ENCODE results near the gene VAMP1. TPM values are rescaled to one million over a fixed set of nuclear protein-coding genes. Genes with fewer than 3 reads are reported as not detected.

The VAMP1 gene
- total and polyA plus RNA-seq, 2 of the 4 experiments (the other 2 are of a cell fraction) = 7.2 to 21.9 TPM

DNA sequence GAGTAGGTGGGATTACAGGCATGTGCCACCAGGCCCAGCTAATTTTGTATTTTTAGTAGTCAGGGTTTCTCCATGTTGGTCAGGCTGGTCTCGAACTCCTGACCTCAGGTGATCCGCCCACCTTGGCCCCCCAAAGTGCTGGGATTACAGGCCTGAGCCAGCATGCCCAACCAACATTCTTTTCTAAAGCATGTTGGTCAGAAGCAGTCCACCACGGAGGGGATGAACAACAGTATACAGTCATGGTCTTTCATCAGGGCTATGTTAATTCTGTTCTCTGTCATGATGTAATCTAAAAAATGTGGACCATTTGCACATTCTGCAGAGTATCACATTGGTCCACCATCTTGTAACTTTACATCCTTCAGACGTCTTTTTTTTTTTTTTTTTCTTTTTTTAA, 19.0 kb upstream of the VAMP1 start:
- BruUV-seq (replicated peaks) = no TSS peak
- Histone ChIP-seq H3K27ac (ENCODE audit: insufficient read depth, low read length) (no peak overlapping the region), H2AFZ (replicated peaks; ENCODE audit: low read length, poor library complexity) (no peak overlapping the region), H2BK20ac (ENCODE audit: low read depth, low read length) (no peak overlapping the region), H3K4me2 (ENCODE audit: low read depth, low read length) (no peak overlapping the region), H4K8ac (ENCODE audit: low read depth in 2 of 2, low read length in 2 of 2) (no peak overlapping the region), H3K79me1 (ENCODE audit: low read depth in 1 of 2, low read length in 2 of 2) (peaks cover 14 to 18% of the 10 kb centered on the region in 2 experiments), H3K4me1 (ENCODE audit: control insufficient read depth, insufficient read depth, low read length) (no peaks in the 10 kb centered on the region; the same call in 1 of the 2 replicates), H3K36me3 (ENCODE audit: control insufficient read depth, insufficient read depth, low read length) (no peaks in the 10 kb centered on the region), H3K14ac (replicated peaks; ENCODE audit: low read depth, low read length) (no peak overlapping the region), H3K4ac (ENCODE audit: low read depth, low read length) (no peak overlapping the region), H3K9ac (ENCODE audit: low read depth, low read length) (no peak overlapping the region), H2BK120ac (ENCODE audit: low read depth, low read length) (no peak overlapping the region), H4K20me1 (ENCODE audit: insufficient read depth, low read length) (peaks cover 4% of the 10 kb centered on the region), H4K5ac (ENCODE audit: low read depth, low read length) (no peak overlapping the region), H3K56ac (ENCODE audit: extremely low read depth, insufficient read depth, low read length) (no peak overlapping the region), H2AK9ac (replicated peaks; ENCODE audit: low read depth, low read length, poor library complexity) (no peak overlapping the region), H3K27me3 (ENCODE audit: control insufficient read depth, insufficient read depth, low read length) (no peaks in the 10 kb centered on the region), H3K23ac (ENCODE audit: low read depth, low read length) (no peak overlapping the region), H4K91ac (ENCODE audit: insufficient read depth, low read depth, low read length) (no peak overlapping the region), H3K18ac (ENCODE audit: low read depth, low read length) (no peak overlapping the region), H3K9me1 (ENCODE audit: insufficient read depth, low read length) (peaks cover 4% of the 10 kb centered on the region), H2BK5ac (ENCODE audit: low read depth, low read length, poor library complexity, severe bottlenecking) (no peak overlapping the region), H2BK15ac (ENCODE audit: low read depth, low read length) (no peak overlapping the region), H3K4me3 (ENCODE audit: insufficient read depth, low read depth, low read length) (no peak overlapping the region), H3K9me3 (ENCODE audit: control insufficient read depth, insufficient read depth, low read length) (no peaks in the 10 kb centered on the region), H2AK5ac (ENCODE audit: low read depth, low read length) (no peak overlapping the region)
- ChIA-PET POLR2A (ENCODE audit: unreplicated experiment) (interaction anchor here (0.7 kb wide), 1 partner anchor 289 kb away, joined by 17 read pairs; no protein-coding TSS in a partner anchor), CTCF (interaction anchor here (0.9 kb wide), 1 partner anchor 66 kb away, joined by 3 read pairs; no protein-coding TSS in a partner anchor)
- TF ChIP-seq POLR2A (IDR thresholded peaks at IDR 0.05; ENCODE audit: low read depth, low read length) (no peak), SMC3 (IDR thresholded peaks at IDR 0.05; ENCODE audit: low read depth, low read length) (no peak), FOS (IDR thresholded peaks at IDR 0.05; ENCODE audit: low read depth, low read length) (no peak), NFE2L2 (IDR thresholded peaks at IDR 0.05; ENCODE audit: low read depth, low read length) (no peak), BHLHE40 (IDR thresholded peaks at IDR 0.05; ENCODE audit: low read depth, low read length) (no peak)
- TF ChIP-seq, protein P1, sequence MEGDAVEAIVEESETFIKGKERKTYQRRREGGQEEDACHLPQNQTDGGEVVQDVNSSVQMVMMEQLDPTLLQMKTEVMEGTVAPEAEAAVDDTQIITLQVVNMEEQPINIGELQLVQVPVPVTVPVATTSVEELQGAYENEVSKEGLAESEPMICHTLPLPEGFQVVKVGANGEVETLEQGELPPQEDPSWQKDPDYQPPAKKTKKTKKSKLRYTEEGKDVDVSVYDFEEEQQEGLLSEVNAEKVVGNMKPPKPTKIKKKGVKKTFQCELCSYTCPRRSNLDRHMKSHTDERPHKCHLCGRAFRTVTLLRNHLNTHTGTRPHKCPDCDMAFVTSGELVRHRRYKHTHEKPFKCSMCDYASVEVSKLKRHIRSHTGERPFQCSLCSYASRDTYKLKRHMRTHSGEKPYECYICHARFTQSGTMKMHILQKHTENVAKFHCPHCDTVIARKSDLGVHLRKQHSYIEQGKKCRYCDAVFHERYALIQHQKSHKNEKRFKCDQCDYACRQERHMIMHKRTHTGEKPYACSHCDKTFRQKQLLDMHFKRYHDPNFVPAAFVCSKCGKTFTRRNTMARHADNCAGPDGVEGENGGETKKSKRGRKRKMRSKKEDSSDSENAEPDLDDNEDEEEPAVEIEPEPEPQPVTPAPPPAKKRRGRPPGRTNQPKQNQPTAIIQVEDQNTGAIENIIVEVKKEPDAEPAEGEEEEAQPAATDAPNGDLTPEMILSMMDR (conservative IDR thresholded peaks at IDR 0.05; ENCODE audit: low read depth, low read length) = no peak
- TF ChIP-seq, protein P2, sequence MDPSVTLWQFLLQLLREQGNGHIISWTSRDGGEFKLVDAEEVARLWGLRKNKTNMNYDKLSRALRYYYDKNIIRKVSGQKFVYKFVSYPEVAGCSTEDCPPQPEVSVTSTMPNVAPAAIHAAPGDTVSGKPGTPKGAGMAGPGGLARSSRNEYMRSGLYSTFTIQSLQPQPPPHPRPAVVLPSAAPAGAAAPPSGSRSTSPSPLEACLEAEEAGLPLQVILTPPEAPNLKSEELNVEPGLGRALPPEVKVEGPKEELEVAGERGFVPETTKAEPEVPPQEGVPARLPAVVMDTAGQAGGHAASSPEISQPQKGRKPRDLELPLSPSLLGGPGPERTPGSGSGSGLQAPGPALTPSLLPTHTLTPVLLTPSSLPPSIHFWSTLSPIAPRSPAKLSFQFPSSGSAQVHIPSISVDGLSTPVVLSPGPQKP (IDR thresholded peaks at IDR 0.05; ENCODE audit: borderline replicate concordance, low read depth, low read length) = no peak
- WGBS, 2 experiments (ENCODE audit: extremely low coverage in 2 of 2, insufficient read length in 1 of 2) = no CpG with 5 or more reads among the region's 4 CpGs
- in situ Hi-C loops (cut with MboI; ENCODE audit: low sequenced_read_pairs) (no loop called here), intact Hi-C loops (cut with micrococcal nuclease) (no loop called here), dilution Hi-C loops (cut with HindIII; ENCODE audit: low sequenced_read_pairs, unreplicated experiment) (no loop called here)
- ATAC-seq (ENCODE audit: low read depth) = no peak
- DNase-seq = no peak
